GM18907 (cell line): ENCODE results near the gene RP9.

Experiments
- ATAC-seq: cut with Tn5 transposase; IDR thresholded peaks from one replicate; pipeline ENCODE4 v1.9.1; 2021; ENCODE audit warnings: mild to moderate bottlenecking, moderate library complexity; ENCODE audit not compliant: unreplicated experiment

Gene RP9

DNA sequence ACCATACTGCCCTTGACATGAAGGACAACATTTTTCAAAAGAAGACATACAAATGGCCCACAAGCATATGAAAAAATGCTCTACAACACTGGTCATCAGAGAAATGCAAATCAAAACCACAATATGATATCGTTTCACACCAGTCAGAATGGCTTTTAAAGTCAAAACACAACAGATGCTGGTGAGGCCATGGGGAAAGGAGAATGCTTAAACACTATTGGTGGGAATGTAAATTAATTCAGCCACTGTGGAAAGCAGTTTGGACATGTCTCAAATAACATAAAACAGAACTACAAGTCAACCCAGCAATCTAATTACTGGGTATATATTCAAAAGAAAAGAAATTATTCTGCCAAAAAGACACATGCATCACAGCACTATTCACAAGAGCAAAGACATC is 42.4 kb downstream of the RP9 start:
- ATAC-seq: no peak

DNA sequence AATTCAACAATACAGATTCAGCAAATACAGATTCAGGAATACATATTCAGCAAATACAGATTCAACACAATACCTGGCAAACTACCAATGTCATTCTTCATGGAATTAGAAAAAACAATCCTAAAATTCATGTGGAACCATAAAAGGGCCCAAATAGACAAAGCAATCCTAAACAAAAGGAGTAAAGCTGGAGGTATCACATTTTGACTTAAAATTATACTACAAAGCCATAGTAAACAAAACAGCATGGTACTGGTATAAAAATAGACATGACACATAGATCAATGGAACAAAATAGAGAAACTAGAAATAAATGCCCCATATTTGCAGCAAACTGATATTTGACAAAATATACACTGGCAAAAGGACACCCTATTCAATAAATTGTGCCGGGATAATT is 43.2 kb downstream of the RP9 start:
- ATAC-seq: no peak

DNA sequence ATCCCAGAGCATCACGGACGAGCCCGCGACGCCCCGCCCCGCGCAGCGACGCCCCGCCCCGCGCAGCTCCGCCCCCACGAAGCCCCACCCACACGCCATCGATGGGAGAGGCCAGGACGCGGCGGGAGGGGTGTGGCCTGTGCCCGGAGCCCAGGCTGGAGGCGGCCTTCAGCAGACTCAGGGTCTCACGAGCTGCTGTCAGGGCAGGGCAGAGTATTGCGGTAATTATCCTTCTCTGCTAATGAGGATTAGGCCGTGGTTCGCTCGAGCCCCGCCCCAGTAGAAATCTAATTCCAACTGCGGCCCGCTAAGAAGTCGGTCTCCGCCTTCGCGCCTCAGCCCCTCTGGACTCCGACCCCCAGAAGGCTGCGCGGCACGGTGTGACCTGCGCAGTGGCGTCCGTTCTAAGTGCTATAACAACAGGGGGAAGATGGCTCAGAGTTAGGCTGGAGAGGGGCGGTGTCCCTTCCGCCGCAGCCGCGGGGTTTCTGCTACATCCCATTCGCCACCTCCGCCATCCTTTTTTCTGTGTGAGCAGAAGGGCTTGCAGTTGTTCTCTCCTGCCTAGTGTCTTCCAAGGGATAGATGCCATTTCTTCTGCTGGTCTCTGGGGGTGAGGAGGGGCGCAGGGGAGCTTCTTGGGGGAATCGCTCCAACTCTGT is 46.3 kb downstream of the RP9 start:
- peak; percentile 97 for ATAC-seq

DNA sequence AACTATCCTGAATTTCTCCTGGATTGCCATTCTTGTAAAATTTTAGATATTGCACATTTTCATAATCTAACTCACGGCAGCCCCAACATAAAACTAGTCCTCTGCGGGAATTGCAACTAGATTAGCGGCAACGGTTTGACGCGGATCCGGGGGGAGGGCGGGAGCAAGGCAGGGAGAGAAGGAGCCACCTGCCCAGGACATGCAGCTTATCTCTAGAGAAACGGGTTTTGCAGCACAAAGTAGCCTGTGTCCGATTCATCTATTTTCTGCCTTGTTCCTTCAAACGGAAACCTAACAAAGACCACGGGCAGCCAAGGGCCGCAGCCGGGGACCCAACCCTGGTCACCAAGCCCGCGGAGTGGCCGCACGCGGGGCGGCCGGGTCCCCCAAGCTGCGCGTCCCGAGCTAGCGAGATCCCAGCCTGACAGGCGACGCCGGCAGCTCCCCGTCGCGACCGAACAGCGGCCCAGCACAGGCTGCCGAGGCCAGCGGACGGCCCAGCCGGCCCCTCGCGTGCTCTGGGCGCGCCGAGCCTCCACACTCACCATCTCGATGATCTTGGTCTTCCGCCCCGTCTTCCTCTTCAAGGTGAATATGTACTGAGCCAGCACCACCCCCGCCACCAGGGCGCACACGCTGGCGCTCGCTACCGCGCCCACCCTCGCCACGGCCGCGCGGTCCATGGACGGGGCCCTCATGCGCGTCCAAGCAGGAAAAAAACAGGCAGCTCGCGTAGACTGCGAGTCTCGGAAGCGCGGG is 47.0 kb downstream of the RP9 start, which contains the start of gene NT5C3A:
TSS of gene NT5C3A (minus strand) at position 754 of the 759 bp plus-strand sequence. CDS start at position 683, 71 bp downstream.
- peak; percentile 28 for ATAC-seq

DNA sequence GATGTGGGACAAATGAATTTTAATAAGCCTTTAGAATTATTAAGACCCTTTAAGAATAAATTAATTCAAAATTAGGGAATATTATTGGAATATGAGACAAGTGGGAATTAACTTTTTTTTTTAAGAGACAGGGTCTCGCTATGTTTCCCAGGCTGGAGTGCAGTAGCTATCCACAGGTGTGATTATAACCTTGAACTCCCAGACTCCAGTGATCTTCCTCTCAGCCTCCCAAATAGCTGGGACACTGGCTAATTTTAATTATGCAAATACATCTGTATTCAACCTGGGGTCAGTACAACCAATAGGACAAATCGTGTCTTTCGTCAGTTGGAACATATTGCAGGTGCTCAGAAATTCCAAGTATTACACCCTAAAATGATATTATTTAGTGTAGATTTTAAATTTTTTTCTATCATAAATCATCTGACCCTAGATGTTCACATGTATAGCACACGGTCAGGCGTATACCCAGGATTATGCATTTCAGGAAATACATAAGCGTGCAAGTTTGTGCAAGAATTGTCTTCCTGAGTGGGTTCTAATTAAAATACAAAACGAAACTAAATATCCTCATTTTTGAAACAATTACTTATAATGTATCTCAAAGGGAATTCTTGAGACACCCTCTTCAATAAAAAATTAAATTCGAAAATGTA is 47.8 kb downstream of the RP9 start:
- no peak for ATAC-seq

DNA sequence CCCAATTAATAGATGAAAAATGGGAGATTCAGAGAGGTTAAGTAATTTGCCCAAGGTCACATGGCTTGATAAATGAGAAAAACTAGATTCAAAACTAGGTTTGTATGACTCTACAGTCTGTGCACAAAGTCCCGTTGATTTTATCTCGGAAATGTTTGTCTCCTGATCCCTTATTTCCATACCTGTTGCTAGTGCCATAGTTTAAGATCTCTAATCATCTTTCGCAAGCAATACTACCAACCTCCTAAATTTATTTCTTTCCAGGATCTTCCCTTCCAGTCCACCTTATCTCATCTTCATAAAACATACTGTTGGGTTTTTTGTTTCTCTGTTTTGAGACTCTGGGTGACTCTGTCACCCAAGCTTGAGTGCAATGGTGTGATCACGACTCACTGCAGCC is 49.6 kb downstream of the RP9 start:
- ATAC-seq: no peak

DNA sequence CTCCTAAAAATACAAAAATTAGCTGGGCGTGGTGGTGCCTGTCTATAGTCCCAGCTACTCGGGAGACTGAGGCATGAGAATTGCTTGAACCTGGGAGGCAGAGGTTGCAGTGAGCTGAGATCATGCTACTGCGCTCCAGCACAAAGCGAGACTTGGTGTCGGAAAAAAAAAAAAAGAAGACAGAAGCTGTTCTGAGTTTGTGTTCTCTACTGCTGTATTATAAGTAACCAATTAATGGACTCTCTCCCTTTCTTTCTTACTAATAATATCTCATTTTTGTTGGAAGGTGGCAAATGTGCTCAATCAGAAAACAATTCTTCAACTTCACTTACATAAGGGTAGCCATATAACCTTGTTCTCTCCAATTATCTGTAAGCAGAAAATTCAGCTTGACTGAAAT is 54.0 kb downstream of the RP9 start:
- ATAC-seq: no peak

DNA sequence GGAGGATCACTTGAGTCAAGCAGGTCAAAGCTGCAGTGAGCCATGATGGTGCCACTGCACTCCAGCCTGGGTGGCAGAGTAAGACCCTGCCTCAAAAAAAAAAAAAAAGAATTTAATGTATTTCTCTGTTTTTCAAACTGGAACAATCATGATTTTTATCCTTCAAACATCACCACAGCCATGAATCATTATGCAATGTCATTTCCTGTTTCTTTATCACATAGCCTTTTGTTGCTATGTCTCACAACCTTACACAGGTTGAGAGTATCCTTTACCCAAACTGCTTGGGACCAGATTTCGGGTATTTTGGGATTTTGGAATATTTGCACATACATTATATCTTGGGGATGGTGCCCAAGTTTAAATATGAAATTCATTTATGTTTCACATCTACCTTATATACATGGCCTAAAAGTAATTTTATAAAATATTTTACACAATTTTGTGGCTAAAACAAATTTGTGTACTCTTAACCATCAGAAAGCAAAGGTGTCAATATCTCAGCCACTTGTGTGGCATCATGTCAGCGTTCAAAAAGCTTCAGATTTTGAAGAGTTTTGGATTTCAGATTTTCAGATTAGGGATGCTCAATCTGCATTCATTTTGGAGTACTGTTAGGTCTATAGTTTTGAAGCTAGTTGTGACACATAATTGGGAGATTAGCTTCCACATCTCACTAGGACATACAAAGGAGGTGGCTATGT is 54.8 kb downstream of the RP9 start:
- peak; percentile 35 for ATAC-seq

DNA sequence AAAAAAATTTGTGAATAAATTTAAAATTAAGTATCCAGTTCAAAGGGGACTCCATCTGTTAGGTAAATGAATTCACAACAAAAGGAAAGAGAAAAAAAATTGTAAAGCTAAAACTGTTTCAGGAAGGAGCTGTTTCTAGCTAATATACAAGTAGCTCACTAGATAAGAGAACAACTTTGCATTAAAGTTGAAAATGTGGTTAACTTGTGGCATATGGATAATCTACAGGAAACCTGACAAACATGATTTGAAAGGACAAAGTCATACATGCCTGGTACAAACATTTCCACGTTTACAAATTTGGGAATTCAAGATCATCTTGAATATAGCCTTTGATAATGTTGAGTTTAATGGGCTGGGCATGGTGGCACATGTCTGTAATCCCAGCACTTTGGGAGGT is 55.5 kb downstream of the RP9 start:
- ATAC-seq: no peak

DNA sequence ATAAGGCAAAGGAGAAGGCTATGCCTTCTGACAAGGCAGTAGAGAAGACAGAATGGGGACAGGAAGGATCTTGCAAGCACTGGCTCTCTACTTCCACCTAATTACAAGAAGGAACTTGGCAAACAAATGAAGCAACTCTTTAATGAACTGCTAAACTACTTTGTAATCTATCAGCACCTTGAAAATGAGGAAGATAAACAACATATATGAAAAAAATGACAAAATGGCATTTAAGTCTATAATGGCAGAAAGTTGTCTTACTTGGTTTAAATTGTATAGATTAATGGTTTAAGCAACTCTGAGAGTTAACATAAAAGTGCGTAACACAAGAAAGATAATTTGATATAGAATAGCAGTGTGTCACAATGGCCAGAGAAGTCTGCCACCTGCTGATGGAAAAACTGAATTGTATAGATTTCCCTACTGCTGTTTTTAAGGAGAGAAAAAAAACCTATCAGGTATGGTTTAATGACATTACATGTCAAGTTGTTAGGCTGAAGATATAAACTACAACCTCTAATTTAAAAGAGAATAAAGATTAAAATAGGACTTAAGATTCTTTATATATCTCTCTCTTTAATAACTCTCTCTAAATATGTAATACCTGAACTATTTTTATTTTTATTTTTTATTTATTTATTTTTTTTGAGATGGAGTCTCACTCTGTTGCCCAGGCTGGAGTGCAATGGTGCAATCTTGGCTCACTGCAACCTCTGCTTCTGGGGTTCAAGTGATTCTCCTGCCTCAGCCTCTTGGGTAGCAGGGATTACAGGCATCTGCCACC is 58.5 kb downstream of the RP9 start:
- peak; percentile 50 for ATAC-seq

DNA sequence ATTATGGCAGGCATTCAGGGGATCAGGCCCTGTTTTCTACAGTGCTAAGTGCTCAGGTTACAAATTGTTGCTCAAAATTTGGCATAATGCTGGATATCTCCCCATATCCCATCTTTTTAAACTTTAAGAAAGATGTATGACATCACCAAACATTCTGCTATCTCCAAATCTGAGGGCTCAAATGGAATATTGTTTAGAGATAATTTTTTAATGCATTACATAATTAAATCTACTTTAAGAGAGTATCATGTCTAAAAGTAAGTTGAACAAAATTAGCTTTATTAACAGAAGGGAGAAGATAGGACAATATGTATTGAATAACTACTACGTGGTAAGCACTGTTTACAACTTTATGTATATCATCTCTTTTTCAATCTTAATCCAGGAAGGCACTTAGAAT is 60.5 kb downstream of the RP9 start:
- no peak for ATAC-seq

DNA sequence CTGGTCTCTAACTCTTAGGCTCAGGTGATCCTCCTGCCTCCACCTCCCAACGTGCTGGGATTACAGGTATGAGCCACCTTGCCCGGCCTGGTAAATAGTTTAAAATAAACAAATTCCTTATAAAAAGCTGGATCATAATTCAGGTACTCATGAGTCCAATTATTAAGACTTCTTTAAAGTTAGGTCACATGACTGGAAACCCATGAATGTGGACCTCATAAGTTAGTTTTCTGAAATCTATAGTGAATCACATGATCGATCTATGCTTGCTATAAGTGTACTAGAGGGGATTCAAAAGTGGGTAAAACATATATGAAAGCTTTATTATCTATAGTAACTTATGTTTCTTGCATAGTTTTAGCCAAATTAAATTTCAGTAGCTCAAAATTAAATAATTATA is 60.9 kb downstream of the RP9 start:
- no peak for ATAC-seq

DNA sequence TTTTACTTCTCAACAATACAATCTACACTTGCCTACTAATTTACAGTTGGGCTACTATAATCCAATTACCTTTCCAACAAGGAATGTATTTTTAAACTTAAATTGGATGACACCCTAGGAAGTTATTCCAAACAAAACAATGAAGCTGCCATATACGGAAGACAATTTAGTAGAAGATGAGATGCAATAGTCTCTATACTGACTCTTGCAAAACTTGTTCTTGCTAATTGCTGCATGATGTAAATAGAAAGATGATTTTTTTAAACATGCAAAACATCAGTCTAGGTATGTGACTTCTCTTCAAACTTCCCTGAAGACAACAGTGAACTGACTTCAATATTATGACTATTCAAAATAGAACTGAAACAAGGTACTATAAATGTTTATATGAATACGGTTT is 64.2 kb downstream of the RP9 start:
- ATAC-seq: no peak
